Measurements from ENCODE around the gene CACHD1.

CACHD1 gene

GRCh38 chr1:64572222-64572900 is 102.4 kb downstream of the CACHD1 start:
- DNase-seq, result no peak
- Histone ChIP-seq H3K4me3 (no peak overlapping the region), H3K36me3 (no peaks in the 10 kb centered on the region), H3K27me3 (no peaks in the 10 kb centered on the region), H3K27ac (no peak overlapping the region), H3K4me1 (no peaks in the 10 kb centered on the region), H3K9me3 (no peaks in the 10 kb centered on the region)
- intact Hi-C loops (cut with DNase I; ENCODE audit: low total_unique reads), result no loop called here
- TF ChIP-seq CTCF (IDR thresholded peaks at IDR 0.05), result no peak

GRCh38 chr1:64574301-64574700 is 104.4 kb downstream of the CACHD1 start:
- H3K27me3 ChIP-seq, result no peaks in the 10 kb centered on the region
- H3K4me3 ChIP-seq, result no peak overlapping the region
- intact Hi-C loops (cut with DNase I; ENCODE audit: low total_unique reads), result no loop called here
- no peak for TF ChIP-seq CTCF (IDR thresholded peaks at IDR 0.05)
- no peaks in the 10 kb centered on the region for H3K9me3 ChIP-seq
- no peak overlapping the region for H3K27ac ChIP-seq
- H3K36me3 ChIP-seq, result no peaks in the 10 kb centered on the region
- no peak for DNase-seq
- H3K4me1 ChIP-seq, result no peaks in the 10 kb centered on the region

GRCh38 chr1:64575881-64576676 is 106.2 kb downstream of the CACHD1 start:
- H3K4me1 ChIP-seq, result no peaks in the 10 kb centered on the region

GRCh38 chr1:64578270-64578973 is 108.5 kb downstream of the CACHD1 start:
- no peak overlapping the region for H3K4me3 ChIP-seq
- no peak for TF ChIP-seq CTCF (IDR thresholded peaks at IDR 0.05)
- no peak for DNase-seq
- no peak overlapping the region for H3K27ac ChIP-seq
- intact Hi-C loops (cut with DNase I; ENCODE audit: low total_unique reads), result no loop called here
- no peaks in the 10 kb centered on the region for H3K27me3 ChIP-seq
- peaks cover 0 to under 1% (median 0%) of the 10 kb centered on the region in 3 donors for H3K36me3 ChIP-seq
- H3K9me3 ChIP-seq, result no peaks in the 10 kb centered on the region
- no peaks in the 10 kb centered on the region for H3K4me1 ChIP-seq

More at GRCh38 chr1:64575881-64576676, 106.2 kb downstream of the CACHD1 start:
- no peak for DNase-seq
- H3K27me3 ChIP-seq, result no peaks in the 10 kb centered on the region
- H3K27ac ChIP-seq, result no peak overlapping the region
- no peak for TF ChIP-seq CTCF (IDR thresholded peaks at IDR 0.05)
- H3K36me3 ChIP-seq, result no peaks in the 10 kb centered on the region
- intact Hi-C loops (cut with DNase I; ENCODE audit: low total_unique reads), result no loop called here
- H3K4me3 ChIP-seq, result no peak overlapping the region
- no peaks in the 10 kb centered on the region for H3K9me3 ChIP-seq

- H3K4me3 ChIP-seq, result no peak overlapping the region
- H3K4me1 ChIP-seq, result no peaks in the 10 kb centered on the region
- TF ChIP-seq CTCF (IDR thresholded peaks at IDR 0.05), result no peak
- H3K36me3 ChIP-seq, result peaks cover 0 to 6% (median 0%) of the 10 kb centered on the region in 3 donors
- no peak overlapping the region for H3K27ac ChIP-seq
- intact Hi-C loops (cut with DNase I; ENCODE audit: low total_unique reads), result no loop called here
- no peaks in the 10 kb centered on the region for H3K9me3 ChIP-seq
- no peaks in the 10 kb centered on the region for H3K27me3 ChIP-seq
- DNase-seq, result no peak
Observed at GRCh38 chr1:64579767-64580166, 109.8 kb downstream of the CACHD1 start.
